Measurements from ENCODE around the gene NEGR1.

The NEGR1 gene

DNA sequence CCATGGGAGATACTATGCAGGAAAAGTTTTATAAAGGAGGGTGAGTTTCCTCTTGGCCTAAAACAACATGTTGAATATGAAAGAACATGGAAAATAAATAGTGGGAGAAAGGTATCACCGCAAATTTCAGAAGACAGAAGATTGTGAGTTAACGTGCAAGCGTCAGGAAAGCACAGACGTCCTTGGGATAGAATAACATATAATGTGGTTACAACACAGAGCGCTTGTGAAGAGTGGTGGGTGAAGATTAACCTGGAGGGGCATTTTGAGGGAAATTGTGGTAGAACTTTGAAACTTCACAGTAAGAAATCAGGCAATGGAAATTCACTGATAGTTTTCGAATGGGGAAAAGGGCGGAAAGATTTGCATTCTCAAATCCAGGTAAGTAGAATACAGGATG is 47.3 kb downstream of the NEGR1 start:
- no peak for DNase-seq (ENCODE audit: low read depth in 4 of 4, low spot score in 1 of 4)

DNA sequence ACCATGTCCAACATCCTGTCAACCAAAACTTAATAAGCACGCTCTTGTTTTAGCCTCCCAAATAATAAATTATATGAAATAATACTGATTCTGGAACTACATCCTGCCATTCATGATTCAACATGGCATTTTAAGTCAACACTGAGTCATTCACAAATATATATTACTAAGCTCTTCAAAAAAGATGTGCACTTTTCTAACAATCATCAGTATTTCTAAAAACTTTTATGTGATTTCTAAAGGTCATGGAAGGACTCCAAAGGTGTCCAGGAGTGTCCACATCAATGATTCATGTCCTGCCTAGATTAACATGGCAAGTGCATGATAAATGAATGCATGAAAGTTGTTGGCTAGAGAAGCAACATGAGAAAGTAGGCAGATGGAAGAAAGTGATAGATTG is 51.6 kb downstream of the NEGR1 start:
- no peak for DNase-seq (ENCODE audit: low read depth in 4 of 4, low spot score in 1 of 4)

- no peak for DNase-seq (ENCODE audit: low read depth in 4 of 4, low spot score in 1 of 4)
Measured at GRCh38 chr1:72229893-72230292, 52.4 kb downstream of the NEGR1 start.

GRCh38 chr1:72227667-72228066 is 54.7 kb downstream of the NEGR1 start:
- no peak for DNase-seq (ENCODE audit: low read depth in 4 of 4, low spot score in 1 of 4)

DNA sequence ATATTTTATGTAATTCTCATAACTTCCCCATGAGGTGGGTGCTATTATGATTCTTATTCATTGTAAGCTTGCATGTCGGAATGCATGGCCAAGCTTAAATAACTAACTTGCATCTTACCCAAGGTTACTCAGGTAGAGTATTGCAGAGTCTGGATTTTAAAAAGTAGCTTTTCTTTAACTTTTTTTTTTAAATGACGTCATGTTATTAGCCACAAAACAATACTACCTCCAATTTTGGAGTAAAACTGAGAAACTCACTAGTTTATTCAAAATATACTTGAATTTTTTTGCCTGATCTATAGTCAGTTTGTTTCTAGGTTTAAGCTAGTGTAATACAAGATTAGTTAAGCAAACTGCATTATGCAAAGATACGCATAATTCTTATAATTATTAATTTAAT is 57.8 kb downstream of the NEGR1 start:
- DNase-seq (ENCODE audit: low read depth in 4 of 4, low spot score in 1 of 4), result no peak

- no peak for DNase-seq (ENCODE audit: low read depth in 4 of 4, low spot score in 1 of 4)
Measured at GRCh38 chr1:72221811-72222210, 60.5 kb downstream of the NEGR1 start.

DNA sequence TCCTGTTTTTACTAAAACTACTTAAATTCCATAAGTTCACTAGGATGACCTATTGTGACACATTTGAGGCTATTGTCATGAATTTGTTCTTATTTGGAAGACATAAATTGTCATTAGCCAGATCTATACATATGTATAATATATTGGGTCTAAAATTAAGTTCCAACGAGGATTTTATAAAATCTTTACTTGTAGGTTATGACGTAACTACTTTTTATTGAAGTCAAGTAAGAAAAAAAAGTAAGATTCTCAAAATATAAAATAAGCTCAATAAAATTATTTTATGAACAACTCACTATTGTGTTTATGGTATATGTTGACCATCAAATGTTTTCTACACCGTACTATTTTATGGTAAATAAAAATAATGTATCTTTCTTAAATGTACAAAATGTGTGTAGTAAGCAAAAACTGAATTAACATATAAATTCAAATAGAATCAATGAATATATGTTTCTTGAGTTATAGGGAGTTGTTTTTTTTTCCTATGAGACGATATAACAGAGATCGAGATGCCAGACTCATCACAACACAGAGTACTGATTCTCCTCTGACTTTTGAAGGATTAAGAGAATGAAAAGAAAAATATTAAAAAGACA is 64.1 kb downstream of the NEGR1 start:
- DNase-seq (ENCODE audit: low read depth in 4 of 4, low spot score in 1 of 4), result no peak

DNA sequence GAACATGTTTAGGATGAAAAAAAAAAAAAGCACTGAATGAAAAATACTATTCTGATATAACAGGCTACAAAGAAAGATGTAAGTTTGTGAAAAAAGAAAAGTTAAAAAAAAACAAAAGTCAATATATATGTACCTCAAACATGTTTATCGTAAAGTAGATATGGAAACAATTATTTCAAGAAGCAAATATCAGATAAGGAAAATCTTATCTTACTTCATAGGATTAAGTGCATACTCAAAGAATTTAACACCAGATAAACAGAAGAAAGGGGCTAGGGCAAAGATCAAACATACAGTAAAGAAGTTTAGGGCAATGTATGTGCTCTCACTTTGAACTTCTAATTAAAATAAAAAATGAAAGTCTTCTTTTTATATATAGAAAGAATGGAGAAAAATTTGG is 75.3 kb downstream of the NEGR1 start:
- DNase-seq (ENCODE audit: low read depth in 4 of 4, low spot score in 1 of 4), result no peak

GRCh38 chr1:72202761-72203160 is 79.6 kb downstream of the NEGR1 start:
- DNase-seq (ENCODE audit: low read depth in 4 of 4, low spot score in 1 of 4), result no peak

GRCh38 chr1:72197786-72198185 is 84.6 kb downstream of the NEGR1 start:
- DNase-seq (ENCODE audit: low read depth in 4 of 4, low spot score in 1 of 4), result no peak

GRCh38 chr1:72186733-72187307 is 95.5 kb downstream of the NEGR1 start:
- DNase-seq (ENCODE audit: low read depth in 4 of 4, low spot score in 1 of 4), result no peak

DNA sequence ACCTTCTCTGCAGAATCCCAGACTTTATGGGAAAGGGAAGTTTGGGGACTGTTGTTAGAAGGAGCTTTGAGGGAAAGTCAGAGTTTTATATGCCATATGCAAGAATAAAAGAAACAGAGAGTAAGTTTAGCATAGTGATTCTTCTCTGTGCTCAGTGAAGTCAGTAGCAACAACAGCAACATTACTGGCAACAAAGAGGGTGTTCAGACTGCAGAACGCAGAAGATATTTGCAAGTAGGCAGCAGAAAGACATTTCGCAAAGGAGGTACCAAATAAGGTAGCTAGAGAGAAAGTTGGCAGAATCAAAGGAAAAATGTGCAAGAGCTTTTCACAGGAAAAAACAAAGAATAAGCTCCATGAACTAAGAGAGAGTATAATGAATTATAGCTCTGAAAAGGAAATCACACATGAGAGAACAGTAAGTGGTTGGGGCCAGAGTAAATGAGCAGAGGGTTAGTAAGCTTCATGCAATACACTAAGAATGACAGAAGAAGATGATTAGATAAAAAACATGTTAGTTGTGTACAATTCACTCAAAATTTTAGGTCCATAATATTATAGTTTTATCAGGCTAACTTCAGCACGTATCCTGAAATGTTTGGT is 98.1 kb downstream of the NEGR1 start:
- DNase-seq (ENCODE audit: low read depth in 4 of 4, low spot score in 1 of 4), result no peak

- DNase-seq (ENCODE audit: low read depth in 4 of 4, low spot score in 1 of 4), result no peak
Measured at GRCh38 chr1:72182859-72183258, 99.5 kb downstream of the NEGR1 start.

DNA sequence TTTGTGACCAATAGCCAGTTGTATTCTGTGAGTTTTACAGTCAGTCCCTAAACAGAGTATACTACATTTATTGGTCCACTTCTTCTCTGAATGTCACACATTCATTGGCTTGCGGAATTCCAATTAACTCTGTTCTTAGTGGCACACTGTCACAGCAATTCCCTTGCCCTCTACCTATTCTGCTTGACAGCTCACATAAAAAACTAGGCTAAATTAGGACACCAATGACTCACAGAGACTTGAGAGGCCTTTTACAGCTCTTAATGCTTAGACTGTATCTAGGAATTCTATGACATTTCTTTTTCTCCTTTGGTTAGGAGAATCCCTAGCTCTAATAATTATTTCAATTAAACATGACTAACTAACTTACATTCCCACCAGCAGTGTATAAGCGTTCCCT is 104.1 kb downstream of the NEGR1 start:
- no peak for DNase-seq (ENCODE audit: low read depth in 4 of 4, low spot score in 1 of 4)

GRCh38 chr1:72177711-72178110 is 104.6 kb downstream of the NEGR1 start:
- no peak for DNase-seq (ENCODE audit: low read depth in 4 of 4, low spot score in 1 of 4)

- no peak for DNase-seq (ENCODE audit: low read depth in 4 of 4, low spot score in 1 of 4)
Measured at GRCh38 chr1:72170246-72170645, 112.1 kb downstream of the NEGR1 start.

DNA sequence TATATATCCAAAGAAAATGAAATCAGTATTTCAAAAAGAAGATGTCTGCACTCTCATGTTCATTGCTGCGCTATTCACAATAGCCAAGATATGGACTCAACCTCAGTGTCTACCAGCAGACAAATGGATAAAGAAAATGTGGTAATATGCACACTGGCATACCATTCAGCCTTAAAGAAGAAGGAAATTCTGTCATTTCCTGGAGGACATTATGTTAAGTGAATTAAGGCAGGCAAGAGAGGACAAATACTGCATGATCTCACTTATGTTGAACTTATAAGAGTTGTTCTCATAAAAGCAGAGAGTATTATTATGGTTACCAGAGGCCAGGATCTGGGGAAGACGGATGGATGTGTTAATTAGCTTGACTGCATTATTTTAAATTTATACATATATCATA is 115.9 kb downstream of the NEGR1 start:
- DNase-seq (ENCODE audit: low read depth in 4 of 4, low spot score in 1 of 4), result no peak

DNA sequence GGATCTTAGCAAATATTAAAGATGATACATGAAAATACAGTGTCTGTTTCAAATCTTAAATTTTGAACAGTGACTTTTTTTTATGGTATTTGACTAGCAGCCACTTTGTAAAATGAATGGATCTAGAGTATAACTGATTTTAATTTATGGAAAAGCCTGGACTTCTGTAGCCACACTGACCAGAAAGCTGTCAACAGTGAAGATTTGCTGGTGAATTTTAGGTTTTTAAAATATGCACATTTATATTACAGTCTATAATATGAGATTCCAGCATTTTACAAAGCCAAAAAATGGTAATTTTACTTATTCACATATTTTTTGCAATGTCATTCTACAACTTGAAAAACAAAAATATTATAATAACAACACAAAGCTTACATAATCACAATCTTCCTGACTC is 131.8 kb downstream of the NEGR1 start:
- no peak for DNase-seq (ENCODE audit: low read depth in 4 of 4, low spot score in 1 of 4)

- no peak for DNase-seq (ENCODE audit: low read depth in 4 of 4, low spot score in 1 of 4)
Measured at GRCh38 chr1:72141875-72142274, 140.5 kb downstream of the NEGR1 start.

DNA sequence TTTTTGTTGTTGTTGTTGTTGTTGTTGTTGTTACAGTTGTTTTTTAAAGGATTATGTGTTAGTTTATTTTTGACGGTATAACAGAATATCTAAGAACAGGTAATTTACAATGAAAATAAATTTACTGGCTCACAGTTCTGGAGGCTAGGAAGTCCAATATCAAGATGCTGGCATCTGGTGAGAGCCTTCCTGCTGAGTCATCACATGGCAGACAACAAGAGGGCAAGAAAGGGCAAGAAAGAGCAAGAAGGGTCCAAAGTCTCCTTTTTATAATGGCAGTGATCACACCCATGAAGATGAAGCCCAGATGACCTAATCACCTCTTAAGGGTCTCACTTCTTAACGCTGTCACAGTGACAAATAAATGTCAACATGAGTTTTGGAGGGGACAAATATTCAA is 142.1 kb downstream of the NEGR1 start:
- DNase-seq (ENCODE audit: low read depth in 4 of 4, low spot score in 1 of 4), result no peak

GRCh38 chr1:72137656-72138055 is 144.7 kb downstream of the NEGR1 start:
- no peak for DNase-seq (ENCODE audit: low read depth in 4 of 4, low spot score in 1 of 4)

DNA sequence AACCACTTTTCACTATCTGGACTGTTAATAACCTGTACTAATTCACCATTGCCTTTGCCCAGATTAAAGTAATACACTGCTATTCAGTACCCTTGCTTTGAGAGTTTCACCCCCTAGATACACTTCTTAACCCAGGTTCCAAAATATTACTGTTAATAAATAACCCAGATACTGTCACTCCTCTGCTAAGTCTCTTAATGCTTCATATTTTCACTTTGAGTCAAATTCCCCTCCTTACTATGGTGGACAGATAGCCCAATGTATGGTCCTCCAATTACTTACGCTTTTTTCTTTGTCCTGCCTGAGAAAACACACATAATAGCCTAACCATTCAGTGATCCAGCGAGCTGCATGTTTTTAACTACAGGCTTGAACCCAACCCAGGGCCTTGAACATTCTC is 152.5 kb downstream of the NEGR1 start:
- no peak for DNase-seq (ENCODE audit: low read depth in 4 of 4, low spot score in 1 of 4)
